ENCODE data around the gene ESPNL.

DNA sequence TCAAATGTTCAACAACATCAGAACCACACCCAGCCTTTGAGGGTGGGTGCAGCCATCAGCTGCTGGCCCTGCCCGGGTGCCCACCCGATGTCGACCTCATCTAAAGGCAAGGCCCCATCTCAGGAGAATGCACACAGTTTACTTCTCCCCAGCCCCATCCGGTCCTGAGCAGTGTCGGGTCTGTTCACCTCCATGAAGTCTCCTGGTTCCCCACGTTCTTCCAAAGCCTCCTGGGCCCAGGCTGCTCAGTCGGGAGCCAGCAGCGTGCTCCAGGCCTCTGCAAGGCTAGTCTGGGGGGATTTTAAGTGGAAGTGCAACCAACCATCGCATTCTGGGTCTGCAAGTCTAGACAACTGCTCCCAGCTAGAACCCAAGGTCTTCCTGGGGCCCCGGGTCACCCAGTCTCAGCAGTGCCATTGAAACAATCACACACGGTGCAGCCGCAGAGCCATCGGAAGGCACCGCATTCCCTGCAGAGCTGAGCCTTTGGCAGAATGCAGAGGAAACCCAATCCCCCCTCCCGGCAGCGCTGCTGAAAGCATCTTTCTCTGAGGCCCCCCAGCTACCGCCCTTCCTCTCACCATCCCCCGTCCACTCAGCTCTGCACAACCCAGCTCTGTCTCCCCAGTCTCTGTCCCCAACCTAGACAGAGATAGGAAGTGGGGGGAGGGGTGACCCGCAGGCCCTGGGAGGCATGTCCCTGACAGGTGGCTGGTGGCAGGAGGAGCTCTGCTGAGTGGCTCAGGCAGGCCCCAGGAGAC is 8.5 kb downstream of the ESPNL start:
- no peak for TF ChIP-seq POLR2A (IDR thresholded peaks at IDR 0.05)
- TF ChIP-seq, protein P1, sequence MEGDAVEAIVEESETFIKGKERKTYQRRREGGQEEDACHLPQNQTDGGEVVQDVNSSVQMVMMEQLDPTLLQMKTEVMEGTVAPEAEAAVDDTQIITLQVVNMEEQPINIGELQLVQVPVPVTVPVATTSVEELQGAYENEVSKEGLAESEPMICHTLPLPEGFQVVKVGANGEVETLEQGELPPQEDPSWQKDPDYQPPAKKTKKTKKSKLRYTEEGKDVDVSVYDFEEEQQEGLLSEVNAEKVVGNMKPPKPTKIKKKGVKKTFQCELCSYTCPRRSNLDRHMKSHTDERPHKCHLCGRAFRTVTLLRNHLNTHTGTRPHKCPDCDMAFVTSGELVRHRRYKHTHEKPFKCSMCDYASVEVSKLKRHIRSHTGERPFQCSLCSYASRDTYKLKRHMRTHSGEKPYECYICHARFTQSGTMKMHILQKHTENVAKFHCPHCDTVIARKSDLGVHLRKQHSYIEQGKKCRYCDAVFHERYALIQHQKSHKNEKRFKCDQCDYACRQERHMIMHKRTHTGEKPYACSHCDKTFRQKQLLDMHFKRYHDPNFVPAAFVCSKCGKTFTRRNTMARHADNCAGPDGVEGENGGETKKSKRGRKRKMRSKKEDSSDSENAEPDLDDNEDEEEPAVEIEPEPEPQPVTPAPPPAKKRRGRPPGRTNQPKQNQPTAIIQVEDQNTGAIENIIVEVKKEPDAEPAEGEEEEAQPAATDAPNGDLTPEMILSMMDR (IDR thresholded peaks at IDR 0.05): no peak

Data from lower leg skin (tissue), 3 donors.